HG03060 (cell line): ENCODE measurements around the gene TSNAXIP1.
"Not testable (repeated sequence)": the region's sequence is repeated elsewhere in the genome, so short reads cannot be mapped to it uniquely, and the experiment has no call there.

Source experiments
- ATAC-seq: cut with Tn5 transposase; IDR thresholded peaks from one replicate; pipeline ENCODE4 v1.9.1; 2021; ENCODE audit warnings: low read depth, moderate number of reproducible peaks; ENCODE audit not compliant: unreplicated experiment

The TSNAXIP1 gene

DNA sequence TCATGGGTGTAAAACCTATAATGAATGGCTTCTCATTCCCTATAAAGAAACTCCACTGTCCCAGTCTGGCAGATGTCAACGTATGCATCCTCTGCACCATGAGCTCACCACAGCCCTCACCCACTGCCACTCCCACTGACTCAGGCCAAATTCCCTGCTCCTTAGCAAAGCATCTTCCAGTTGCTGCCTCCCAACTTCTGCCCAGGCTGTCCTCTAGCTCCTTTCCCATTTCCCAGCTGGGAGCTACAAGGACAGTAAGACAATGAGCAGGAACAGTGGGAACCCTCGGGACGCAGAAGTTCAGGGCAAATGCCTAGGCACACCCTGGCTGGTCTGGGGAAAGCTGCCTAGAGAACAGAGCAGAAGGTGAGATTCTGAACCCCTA is 26.3 kb downstream of the TSNAXIP1 start:
- ATAC-seq: no peak

DNA sequence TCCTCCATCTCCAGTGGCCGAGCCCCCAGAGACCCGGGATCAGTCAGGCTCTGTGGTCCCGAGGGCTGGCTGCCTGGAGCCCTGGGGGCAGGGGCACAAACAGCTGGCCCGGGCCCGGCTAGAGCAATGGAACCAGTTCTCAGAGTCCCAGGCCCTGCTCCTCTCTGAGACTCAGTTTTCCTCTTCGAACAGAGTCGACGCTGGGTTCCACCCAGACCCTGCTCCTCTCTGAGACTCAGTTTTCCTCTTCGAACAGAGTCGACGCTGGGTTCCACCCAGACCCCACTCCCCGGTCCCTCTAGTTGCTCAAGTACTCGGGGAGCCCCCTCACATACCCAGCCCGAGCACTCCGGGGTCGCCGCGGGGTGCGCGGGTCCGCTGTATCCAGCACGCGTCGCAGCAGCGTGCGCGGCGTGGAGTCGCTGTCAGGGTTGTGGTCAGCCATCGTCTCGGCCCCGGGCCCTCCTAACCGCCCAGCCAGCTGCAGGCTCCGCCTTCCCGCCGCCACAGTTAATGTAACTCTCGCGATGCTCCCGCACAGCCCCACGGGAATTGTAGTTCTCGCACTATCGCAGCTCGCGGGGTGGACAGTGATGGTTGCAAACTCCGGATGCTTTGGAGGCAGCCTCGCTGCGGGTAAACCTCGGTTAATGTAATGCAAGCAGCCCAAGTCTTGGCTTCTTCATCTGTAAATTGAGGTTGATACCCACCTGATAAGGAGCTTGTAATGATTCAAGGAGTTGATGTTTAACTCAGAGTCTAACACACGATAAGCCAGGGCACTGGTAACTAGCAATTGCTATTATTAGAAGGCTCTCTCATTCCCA is 26.9 kb downstream of the TSNAXIP1 start:
- ATAC-seq: peak; percentile 96

DNA sequence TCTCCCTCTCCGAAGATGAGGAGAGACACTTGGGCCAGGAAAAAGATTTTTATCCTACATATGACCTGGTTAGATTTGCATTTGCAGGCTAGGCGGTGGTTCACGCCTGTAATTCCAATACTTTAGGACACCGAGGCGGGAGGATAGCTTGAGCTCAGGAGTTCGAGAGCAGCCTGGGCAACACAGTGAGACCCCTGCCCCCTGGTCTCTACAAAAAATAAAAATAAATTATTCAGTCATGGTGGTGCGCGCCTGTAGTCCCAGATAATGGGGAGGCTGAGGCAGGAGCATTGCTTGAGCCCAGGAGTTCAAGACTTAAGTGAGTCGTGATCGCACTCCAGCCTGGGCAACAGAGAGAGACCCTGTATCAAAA is 27.5 kb downstream of the TSNAXIP1 start:
- no peak for ATAC-seq

DNA sequence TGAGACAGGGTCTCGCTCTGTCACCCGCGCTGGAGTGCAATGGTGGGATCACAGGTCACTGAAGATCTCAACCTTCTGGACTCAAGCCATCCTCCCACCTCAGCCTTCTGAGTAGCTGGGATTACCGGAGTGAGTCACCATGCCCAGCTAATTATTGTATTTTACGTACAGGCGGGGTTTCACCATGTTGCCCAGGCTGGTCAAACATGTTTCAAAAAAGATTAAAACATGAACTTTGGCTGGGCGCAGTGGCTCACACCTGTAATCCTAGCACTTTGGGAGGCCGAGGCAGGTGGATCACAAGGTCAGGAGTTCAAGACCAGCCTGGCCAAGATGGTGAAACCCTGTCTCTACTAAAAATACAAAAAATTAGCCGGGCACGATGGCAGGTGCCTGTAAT is 30.5 kb downstream of the TSNAXIP1 start:
- ATAC-seq: not testable (repeated sequence)

DNA sequence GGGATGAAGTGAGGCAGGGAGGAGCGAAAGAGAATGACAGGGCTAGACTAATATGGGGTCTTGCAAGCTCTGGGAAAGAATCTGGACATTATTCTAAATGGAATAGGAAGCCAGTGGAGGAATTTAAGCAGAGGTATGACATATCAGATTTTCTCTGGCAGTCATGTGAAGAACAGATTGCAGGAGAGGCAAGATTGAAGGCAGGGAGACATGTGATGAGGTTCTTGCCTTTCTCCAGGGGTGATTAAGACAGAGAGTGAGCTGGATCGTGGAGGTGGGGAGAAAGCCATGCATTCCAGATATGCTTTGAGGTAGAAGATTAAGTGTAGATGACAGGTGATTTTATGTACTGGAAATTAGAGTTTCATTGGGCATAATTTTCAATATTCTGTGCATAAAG is 31.1 kb downstream of the TSNAXIP1 start:
- no peak for ATAC-seq

DNA sequence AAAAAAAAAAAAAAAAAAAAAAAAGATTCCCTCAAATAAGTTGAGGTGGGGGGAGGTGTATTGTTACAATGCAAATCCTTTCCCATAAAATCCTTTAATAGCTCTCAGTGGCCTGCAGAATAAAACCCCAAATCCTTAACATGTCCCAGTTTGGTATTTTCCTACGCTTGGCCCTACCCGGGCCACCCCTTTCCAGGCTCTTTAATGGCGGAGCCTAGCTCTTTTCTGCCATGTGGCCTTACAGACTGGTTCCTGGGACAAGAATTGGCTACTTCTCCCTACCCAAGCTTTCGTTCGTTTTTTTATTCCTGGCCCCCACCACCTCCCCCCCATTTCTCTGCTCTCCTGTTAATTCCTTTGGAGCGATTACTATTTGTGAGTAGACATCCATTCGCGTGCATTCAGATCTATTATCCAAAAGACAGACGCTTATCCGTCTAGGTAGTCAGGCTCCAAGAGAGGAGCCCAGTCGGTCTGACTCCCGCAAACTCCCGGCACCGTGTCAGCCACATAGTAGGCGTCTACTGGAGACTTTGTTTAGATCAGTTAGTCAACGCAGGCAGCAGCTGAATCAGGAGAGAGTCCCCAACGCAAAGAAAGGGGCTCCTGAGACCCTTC is 34.6 kb downstream of the TSNAXIP1 start:
- ATAC-seq: no peak

DNA sequence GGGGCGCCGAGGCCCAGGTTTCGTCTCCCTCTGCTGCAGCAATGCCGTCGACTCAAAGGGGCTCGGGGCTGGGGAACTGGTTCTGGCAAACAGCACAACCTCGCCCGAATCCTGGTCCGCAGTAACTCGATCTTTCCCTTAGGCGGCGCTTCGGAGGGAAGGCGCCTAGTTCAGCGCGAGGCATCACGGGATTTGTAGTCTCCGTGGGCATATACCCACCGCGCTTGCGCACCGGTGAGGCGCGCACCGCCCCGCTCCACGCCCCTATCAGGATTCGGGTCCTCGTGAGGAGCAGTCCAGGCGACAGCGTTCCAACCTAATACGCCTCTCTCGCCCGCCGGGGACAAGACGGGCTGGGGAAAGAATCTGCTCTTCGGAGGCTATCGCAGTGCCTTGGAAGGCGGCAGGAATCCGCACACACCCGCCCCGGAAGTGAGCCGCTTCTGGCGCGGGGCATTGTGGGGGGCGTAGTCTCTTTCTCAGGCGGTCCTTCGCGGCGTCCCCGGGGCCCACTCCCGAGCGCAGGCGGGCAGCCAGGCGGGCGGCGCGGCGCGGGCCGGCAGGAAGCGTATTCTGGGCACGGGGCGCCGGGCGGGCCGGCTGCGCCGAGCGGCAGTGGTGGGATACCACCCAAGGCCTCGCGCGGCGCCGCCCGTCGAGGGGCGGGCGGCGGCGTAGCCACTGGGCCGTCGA is 35.3 kb downstream of the TSNAXIP1 start, which contains the start of gene THAP11:
Gene THAP11 (plus strand): TSS at position 505 of the 693 bp plus-strand sequence. CDS start 235 bp downstream, outside the sequence.
- peak; percentile 61 for ATAC-seq

DNA sequence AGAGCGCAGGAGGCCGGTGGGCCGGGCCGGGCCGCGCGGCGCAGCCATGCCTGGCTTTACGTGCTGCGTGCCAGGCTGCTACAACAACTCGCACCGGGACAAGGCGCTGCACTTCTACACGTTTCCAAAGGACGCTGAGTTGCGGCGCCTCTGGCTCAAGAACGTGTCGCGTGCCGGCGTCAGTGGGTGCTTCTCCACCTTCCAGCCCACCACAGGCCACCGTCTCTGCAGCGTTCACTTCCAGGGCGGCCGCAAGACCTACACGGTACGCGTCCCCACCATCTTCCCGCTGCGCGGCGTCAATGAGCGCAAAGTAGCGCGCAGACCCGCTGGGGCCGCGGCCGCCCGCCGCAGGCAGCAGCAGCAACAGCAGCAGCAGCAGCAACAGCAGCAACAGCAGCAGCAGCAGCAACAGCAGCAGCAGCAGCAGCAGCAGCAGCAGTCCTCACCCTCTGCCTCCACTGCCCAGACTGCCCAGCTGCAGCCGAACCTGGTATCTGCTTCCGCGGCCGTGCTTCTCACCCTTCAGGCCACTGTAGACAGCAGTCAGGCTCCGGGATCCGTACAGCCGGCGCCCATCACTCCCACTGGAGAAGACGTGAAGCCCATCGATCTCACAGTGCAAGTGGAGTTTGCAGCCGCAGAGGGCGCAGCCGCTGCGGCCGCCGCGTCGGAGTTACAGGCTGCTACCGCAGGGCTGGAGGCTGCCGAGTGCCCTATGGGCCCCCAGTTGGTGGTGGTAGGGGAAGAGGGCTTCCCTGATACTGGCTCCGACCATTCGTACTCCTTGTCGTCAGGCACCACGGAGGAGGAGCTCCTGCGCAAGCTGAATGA is 36.0 kb downstream of the TSNAXIP1 start:
- ATAC-seq: no peak

DNA sequence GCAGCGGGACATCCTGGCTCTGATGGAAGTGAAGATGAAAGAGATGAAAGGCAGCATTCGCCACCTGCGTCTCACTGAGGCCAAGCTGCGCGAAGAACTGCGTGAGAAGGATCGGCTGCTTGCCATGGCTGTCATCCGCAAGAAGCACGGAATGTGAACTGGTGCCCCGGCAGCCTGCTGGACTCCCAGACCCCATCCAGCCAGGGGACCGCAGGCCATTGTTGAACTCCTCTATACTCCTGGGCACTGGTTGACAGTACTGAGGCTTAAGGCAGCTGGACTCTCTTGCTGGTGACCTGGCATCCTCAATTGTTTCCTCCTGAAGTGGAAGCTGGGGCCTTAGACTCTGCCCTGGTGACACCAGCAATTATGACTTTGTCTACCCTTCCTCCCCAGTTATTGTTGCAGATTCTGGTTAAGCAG is 36.7 kb downstream of the TSNAXIP1 start:
- no peak for ATAC-seq

DNA sequence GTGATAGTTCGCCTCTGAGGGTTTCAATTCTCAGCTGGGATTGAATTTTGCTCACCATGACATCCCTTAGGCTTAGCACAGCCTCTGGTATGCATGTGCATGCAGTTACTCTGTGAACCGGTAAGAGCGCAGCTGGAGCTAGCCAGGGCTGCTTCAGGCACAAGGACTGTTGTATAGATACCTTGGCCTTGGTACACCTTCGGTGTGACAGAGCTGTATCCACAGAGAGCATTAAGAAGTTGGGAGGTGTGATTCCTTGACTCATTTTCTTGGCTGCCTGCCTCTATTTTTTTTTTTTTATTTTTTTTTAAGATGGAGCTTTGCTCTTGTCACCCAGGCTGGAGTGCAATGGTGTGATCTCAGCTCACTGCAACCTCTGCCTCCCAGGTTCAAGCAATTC is 37.8 kb downstream of the TSNAXIP1 start:
- no peak for ATAC-seq

DNA sequence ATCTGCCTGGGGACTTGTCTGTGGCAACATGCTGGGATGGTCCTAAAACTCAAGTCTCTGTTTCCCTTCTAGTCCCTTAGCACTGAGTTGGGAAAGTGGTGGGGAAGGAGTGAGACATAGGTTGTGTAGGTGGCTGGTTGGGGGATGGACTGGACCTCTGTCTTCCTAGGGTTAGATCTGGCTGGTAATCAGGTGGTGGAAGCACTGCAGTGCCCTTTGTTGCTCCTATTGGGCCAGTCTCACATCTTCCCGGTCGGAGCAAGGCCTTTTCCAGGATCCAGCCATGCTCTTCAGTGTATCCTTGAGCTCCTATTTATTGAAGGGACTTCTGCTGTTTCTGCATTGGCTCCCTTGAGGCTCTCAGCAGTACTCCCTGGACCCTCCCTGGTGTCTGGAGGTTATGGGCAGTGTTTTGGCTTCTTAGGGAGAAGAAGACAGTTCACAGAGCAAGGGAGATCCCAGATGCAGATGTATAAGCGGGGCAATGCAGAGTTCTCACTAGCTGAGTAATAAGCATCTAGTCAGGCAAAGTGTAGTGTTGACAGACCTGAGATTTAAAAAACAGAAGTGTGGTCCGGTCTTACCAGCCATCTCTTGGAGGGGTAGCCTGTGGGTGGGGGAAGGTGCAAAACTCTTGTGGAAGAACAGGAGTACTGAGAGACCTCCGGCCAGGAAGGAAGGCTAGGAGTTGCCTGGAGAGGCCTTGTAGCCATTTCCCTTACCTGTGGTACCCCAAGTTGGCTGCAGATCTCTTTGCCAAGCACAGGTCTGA is 38.8 kb downstream of the TSNAXIP1 start:
- ATAC-seq: no peak

DNA sequence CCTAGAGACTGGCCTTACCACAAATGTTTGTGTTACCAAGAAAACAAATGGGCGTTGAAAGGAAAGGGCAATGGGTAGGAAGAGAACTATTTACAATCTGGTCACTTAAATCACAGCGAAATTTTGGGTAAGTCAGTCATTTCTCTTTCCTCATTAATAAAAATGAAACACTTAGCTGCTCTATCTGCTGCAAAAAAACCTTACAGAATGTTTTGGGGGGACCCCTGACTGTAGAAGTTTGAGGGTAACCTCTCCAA is 39.3 kb downstream of the TSNAXIP1 start:
- no peak for ATAC-seq

DNA sequence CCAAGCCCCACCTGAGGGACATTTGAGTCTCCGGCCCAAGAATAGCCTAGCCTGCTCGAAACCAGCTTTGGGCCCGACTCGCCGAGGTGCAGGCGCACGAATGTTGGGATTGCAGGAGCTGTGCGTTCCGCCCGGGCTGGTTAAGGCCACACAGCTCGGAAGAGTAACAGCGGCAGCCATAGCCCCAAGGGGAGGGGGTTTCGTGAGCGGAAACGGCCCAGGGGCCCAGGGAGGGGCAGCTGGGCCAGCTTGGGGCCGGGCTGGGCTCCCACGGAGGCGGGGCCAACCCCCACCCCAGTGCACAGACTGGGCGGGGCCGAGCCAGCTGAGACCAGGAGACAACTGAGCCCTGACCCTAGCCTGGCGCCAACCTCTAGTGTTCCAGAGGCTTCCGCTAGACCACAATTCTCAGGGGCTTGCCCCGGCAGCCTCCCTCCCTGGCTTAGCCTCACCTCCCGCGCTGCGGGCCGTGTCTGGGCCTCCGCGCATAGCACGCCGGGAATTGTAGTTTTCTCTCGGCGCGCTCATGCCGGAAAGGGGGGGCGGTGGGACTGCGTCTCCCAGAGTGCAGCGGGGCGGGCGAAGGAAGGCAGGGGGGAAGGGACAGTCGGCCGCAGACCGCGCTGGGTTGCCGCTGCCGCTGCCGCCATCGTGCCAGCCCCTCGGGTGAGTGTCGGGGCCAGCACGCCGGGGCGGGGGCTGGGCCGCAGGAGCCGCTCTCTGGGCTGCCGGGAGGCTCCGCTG is 39.8 kb downstream of the TSNAXIP1 start, which contains the start of gene NUTF2:
Gene NUTF2 (plus strand): TSS at position 614 of the 744 bp plus-strand sequence. CDS start 18,198 bp downstream, outside the sequence.
- ATAC-seq: peak; percentile 37

DNA sequence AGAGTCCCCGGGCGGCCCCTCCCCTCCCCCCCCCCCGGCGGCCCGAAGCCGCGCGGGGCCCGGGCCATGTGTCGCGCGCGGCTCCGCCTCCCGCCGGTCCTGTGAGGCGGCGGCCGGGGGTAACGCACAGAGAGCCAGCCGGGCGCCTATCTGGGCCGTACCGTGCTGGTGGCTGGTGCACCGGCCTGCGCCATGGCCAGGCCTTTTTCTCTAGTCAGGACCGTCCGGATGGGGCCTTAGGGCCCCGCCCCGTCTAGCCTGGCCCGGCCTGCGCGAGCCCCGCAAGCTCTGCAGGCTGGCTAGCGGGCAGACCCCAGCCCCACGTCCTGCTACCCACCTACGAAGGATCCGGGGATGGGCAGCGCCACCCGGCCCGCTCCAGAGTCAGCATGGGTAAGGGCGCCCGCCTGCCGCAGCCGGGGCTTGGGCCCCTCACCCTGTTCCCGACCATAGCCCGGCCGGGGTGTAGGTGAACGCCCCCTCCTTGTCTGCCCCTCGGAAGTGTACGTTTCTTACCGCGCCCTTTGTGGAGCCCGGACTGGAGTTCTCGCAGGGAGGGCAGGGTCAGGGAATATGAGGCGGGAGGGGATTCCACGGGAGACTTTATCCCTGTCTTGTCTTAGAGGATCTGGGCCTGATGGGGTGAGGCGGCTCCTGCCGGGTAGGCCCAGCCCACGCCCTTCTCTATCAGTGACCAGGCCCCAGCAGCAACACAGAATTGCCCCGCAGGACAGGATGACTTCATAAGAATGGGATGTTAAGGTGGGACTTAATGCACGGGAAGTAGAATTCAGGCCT is 40.6 kb downstream of the TSNAXIP1 start, which contains the start of gene CENPT:
Gene CENPT (minus strand): TSS at position 630 of the 798 bp plus-strand sequence. CDS start 13,834 bp downstream, outside the sequence.
- peak; percentile 23 for ATAC-seq

DNA sequence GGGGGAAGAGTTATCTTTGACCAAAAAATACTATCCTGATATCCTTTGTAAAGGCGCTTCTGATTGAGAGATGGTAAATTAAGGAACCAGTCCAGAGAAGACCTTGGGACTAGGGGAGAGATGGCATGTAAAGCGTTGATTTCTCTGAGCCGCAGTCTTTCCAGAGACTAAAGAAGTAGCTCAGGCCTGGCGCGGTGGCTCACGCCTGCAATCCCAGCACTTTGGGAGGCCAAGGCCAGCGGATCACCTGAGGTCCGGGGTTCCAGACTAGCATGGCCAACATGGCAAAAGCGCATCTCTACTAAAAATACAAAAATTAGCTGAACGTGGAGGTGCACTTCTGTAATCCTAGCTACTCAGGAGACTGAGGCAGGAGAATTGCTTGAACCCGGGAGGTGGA is 41.4 kb downstream of the TSNAXIP1 start:
- no peak for ATAC-seq

DNA sequence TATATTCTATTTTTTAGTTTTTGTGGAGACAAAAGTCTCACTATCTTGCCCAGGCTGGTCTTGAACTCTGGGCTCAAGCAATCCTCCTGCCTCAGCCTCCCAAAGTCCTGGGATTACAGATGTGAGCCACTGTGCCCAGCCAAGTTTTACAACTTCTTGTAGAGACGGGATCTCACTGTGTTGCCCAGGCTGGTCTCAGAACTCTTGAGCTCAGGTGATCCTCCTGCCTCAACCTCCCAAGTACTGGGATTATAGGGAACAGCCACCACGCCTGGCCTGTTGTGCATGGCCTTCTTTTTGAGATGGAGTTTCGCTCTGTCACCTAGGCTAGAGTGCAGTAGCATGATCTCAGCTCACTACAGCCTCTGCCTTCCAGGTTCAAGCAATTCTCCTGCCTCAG is 47.0 kb downstream of the TSNAXIP1 start:
- no peak for ATAC-seq

DNA sequence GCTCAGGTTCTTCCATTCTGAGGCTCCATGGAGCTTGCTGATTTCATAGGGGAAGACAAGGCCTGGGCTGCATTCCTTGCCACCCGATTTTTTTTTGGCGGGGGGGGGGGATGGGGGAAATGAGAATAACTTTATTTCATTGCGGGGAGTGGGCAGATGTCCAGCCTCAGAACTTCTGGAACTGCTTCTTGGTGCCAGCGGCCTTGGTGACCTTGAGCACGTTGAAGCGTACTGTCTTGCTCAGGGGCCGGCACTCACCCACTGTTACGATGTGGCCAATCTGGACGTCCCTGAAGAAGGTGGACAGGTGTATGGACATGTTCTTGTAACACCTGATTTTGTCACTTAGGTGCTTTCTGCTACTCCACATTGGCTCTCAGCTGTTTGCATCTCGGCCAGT is 49.1 kb downstream of the TSNAXIP1 start:
- no peak for ATAC-seq

DNA sequence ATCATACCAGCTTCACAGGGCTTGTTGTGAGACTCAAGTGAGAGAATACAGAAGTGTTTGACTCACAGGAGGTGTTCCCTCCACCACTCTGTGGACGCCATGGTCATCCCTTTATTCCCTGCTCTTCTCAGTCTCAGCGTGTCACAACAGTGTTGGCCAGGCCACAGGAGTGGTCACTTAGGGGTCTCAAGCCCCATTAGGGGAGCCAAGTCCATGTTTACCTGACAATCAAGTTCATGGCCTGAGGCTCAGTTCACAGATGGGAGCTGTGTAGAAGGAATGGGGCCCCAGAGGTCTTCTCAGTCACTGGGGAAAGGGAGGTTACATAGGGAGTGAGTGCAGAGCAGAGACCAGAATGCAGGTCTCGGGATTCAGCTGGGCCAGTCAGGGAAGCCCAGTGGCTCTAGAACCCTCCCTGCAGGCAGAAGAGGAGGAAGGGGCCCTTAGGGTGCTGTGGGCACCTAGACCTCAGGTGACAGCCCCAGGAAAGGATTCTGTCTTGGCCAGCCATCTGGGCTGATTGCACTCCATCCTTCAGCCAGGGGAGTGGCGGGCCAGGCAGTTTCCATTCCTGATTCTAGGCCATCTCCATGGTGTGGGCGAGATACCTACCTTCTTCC is 50.3 kb downstream of the TSNAXIP1 start:
- ATAC-seq: no peak
